Stomach (tissue), 4 donors: Measurements from ENCODE around the gene C20orf204.

ENCODE experiments used
- EP300 ChIP-seq: sonication (generic); formaldehyde crosslinking; IDR thresholded peaks from one replicate; pipeline ENCODE4 v1.6.1; 2017; ENCODE audit warnings: antibody characterized with exemption
- TF ChIP-seq, protein P1 (sequence below), 7 experiments: fragments of 450-650 bp in 4 of 7; fragments of 200-600 bp in 3 of 7; sonication (generic) in 3 of 7; IDR thresholded peaks; one replicate each; pipeline ENCODE4 v1.5.1; 2016 to 2019; ENCODE audit warnings: antibody characterized with exemption in 7 of 7, control low read depth in 2 of 7, mild to moderate bottlenecking in 1 of 7

DNA sequence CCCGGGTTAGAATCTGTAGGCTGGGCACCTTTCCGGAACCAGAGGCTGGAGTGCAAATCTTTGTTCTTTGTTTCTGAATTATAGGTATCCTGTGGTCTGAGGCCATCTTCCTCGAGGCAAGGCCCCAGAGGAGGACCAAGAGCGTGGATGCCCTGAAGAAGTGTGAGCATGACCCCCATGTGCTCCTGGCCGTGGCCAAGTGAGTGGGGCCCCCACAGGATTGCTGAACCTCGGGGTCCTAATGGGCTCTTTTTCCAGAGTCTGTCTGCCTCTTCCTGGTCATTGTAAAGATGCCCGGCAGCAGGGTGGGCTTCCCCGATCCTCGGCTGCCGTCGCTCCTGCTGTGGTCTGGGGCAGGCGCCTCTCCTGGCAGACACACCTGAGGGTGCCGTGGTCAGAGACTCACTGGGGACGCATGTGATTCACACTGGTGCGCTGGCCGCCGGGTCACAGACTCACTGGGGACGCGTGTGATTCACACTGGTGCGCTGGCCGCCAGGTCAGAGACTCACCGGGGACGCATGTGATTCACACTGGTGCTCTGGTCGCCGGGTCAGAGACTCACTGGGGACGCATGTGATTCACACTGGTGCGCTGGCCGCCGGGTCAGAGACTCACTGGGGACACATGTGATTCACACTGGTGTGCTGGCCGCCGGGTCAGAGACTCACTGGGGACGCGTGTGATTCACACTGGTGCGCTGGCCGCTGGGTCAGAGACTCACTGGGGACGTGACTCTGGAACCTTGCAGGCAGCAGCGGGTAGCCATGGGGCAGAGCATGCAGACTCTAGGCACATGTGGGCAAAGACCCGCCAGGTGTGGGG is 6.5 kb upstream of the C20orf204 start:
- TF ChIP-seq, protein P1, sequence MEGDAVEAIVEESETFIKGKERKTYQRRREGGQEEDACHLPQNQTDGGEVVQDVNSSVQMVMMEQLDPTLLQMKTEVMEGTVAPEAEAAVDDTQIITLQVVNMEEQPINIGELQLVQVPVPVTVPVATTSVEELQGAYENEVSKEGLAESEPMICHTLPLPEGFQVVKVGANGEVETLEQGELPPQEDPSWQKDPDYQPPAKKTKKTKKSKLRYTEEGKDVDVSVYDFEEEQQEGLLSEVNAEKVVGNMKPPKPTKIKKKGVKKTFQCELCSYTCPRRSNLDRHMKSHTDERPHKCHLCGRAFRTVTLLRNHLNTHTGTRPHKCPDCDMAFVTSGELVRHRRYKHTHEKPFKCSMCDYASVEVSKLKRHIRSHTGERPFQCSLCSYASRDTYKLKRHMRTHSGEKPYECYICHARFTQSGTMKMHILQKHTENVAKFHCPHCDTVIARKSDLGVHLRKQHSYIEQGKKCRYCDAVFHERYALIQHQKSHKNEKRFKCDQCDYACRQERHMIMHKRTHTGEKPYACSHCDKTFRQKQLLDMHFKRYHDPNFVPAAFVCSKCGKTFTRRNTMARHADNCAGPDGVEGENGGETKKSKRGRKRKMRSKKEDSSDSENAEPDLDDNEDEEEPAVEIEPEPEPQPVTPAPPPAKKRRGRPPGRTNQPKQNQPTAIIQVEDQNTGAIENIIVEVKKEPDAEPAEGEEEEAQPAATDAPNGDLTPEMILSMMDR (IDR thresholded peaks at IDR 0.05): no peak
- TF ChIP-seq EP300: no peak
